ENCODE results near the gene GPS1.

DNA sequence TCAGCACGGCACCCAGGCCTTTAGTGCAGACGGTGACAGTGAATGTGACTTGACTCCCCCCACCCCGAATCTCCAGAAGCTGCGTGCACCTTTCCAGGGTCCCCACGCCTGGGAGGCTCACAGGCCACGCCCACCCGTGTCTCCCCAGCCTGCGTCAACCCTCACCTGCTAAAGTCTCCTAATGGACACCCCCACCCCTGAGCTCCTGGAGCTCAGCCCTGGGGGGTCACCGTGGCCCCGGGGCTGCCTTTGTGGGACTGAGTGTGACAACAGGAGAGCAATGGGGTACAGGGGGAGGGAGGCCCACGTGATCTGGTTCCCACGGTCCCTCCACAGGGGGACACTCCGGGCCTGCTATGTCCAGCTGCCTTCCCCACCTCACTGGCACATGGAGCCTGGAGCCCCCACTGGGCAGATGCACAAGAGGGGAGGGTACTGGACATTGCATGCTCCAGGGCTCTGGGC, 53.8 kb downstream of the GPS1 start:
- no peak for TF ChIP-seq TCF12 (IDR thresholded peaks at IDR 0.05; ENCODE audit: low read depth)
- TF ChIP-seq RAD21 (IDR thresholded peaks at IDR 0.05; ENCODE audit: low read depth): no peak
- no peak for TF ChIP-seq YY1 (IDR thresholded peaks at IDR 0.05; ENCODE audit: low read depth)

Measured in Ishikawa (cell line).